ENCODE results near the gene ARFGAP3.
"Not testable (repeated sequence)": the region's sequence is repeated elsewhere in the genome, so short reads cannot be mapped to it uniquely, and the experiment has no call there.

Gene ARFGAP3

GRCh38 chr22:42794551-42795510, 62.2 kb downstream of the ARFGAP3 start:
- no peak for DNase-seq (ENCODE audit: low read depth in 3 of 3)

- no peak for DNase-seq (ENCODE audit: low read depth in 3 of 3)
These were observed 63.1 kb downstream of the ARFGAP3 start for GRCh38 chr22:42793848-42794405.

GRCh38 chr22:42792909-42793847, 63.9 kb downstream of the ARFGAP3 start:
- no peak for DNase-seq (ENCODE audit: low read depth in 3 of 3)

- DNase-seq (ENCODE audit: low read depth in 3 of 3): no peak
These were observed 64.6 kb downstream of the ARFGAP3 start for GRCh38 chr22:42792453-42792908.

- DNase-seq (ENCODE audit: low read depth in 3 of 3): no peak
These were observed 65.2 kb downstream of the ARFGAP3 start for GRCh38 chr22:42791721-42792452.

GRCh38 chr22:42788466-42788865, 68.6 kb downstream of the ARFGAP3 start:
- DNase-seq (ENCODE audit: low read depth in 3 of 3): no peak

GRCh38 chr22:42788021-42788420, 69.1 kb downstream of the ARFGAP3 start:
- DNase-seq (ENCODE audit: low read depth in 3 of 3): no peak

GRCh38 chr22:42787357-42787736, 69.7 kb downstream of the ARFGAP3 start:
- DNase-seq (ENCODE audit: low read depth in 3 of 3): no peak

GRCh38 chr22:42786606-42787356, 70.3 kb downstream of the ARFGAP3 start:
- DNase-seq (ENCODE audit: low read depth in 3 of 3): no peak

- DNase-seq (ENCODE audit: low read depth in 3 of 3): no peak
These were observed 71.2 kb downstream of the ARFGAP3 start for GRCh38 chr22:42785706-42786499.

GRCh38 chr22:42782306-42782705, 74.8 kb downstream of the ARFGAP3 start:
- not testable (repeated sequence) for DNase-seq (ENCODE audit: low read depth in 3 of 3)

GRCh38 chr22:42780070-42780540, 77.0 kb downstream of the ARFGAP3 start:
- peak; percentile 6 to 43 (median 19) for DNase-seq (ENCODE audit: low read depth in 3 of 3)

GRCh38 chr22:42777126-42777525, 79.9 kb downstream of the ARFGAP3 start:
- no peak for DNase-seq (ENCODE audit: low read depth in 3 of 3)

- DNase-seq (ENCODE audit: low read depth in 3 of 3): no peak
These were observed 83.9 kb downstream of the ARFGAP3 start for GRCh38 chr22:42773167-42773566.

GRCh38 chr22:42772647-42773046, 84.4 kb downstream of the ARFGAP3 start:
- DNase-seq (ENCODE audit: low read depth in 3 of 3): no peak

GRCh38 chr22:42770941-42771647, 86.0 kb downstream of the ARFGAP3 start:
- DNase-seq (ENCODE audit: low read depth in 3 of 3): no peak

GRCh38 chr22:42770448-42770726, 86.7 kb downstream of the ARFGAP3 start:
- DNase-seq (ENCODE audit: low read depth in 3 of 3): no peak

GRCh38 chr22:42769574-42770447, 87.3 kb downstream of the ARFGAP3 start:
- no peak for DNase-seq (ENCODE audit: low read depth in 3 of 3)
